GM12865 (cell line): ENCODE data around the gene SCN5A.

Experiments
- DNase-seq: peaks from one replicate; pipeline ENCODE4 v3.0.0; 2010; ENCODE audit warnings: low read depth
- H3K4me3 ChIP-seq: 2 replicates; pipeline ENCODE4 v1.5.1; 2011; ENCODE audit warnings: mild to moderate bottlenecking, low read depth, low read length, control low read depth
- TF ChIP-seq, protein P1 (sequence below): IDR thresholded peaks from 2 replicates; pipeline ENCODE4 v1.5.1; 2011; ENCODE audit warnings: low read length, control low read depth, low read depth, inconsistent platforms; ENCODE audit not compliant: insufficient read depth; ENCODE audit errors: missing control alignments

SCN5A gene

DNA sequence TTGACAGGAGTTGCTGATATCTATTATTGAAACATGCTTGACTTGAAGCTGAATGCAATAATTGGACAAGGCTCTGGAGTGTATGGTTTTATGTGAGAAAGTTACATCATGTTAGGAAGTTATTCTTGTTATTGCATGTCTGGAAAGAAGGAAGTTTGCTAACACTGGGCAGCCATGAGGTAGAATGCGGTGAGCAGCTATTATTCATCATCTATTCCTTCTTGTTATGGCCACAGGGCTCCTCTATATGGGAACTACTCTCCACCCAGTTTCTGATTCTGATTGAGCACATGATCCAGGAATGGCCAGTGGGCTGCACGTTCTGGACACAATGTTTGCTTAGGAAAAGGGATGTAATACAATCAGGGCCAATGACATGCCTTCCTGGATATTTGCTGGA lies 37.8 kb upstream of the SCN5A start:
- TF ChIP-seq, protein P1, sequence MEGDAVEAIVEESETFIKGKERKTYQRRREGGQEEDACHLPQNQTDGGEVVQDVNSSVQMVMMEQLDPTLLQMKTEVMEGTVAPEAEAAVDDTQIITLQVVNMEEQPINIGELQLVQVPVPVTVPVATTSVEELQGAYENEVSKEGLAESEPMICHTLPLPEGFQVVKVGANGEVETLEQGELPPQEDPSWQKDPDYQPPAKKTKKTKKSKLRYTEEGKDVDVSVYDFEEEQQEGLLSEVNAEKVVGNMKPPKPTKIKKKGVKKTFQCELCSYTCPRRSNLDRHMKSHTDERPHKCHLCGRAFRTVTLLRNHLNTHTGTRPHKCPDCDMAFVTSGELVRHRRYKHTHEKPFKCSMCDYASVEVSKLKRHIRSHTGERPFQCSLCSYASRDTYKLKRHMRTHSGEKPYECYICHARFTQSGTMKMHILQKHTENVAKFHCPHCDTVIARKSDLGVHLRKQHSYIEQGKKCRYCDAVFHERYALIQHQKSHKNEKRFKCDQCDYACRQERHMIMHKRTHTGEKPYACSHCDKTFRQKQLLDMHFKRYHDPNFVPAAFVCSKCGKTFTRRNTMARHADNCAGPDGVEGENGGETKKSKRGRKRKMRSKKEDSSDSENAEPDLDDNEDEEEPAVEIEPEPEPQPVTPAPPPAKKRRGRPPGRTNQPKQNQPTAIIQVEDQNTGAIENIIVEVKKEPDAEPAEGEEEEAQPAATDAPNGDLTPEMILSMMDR, result no peak
- DNase-seq, result no peak
- H3K4me3 ChIP-seq, result no peak overlapping the region

- no peak overlapping the region for H3K4me3 ChIP-seq
- no peak for DNase-seq
- TF ChIP-seq, protein P1, result no peak
Observed at GRCh38 chr3:38684546-38684945, 35.1 kb upstream of the SCN5A start.

GRCh38 chr3:38669668-38670067 lies 20.2 kb upstream of the SCN5A start:
- no peak for DNase-seq
- H3K4me3 ChIP-seq, result no peak overlapping the region
- TF ChIP-seq, protein P1, result no peak

GRCh38 chr3:38662544-38662943 lies 13.1 kb upstream of the SCN5A start:
- TF ChIP-seq, protein P1, result peak; percentile 18
- H3K4me3 ChIP-seq, result no peak overlapping the region
- peak; percentile 41 for DNase-seq

- TF ChIP-seq, protein P1, result no peak
Observed at GRCh38 chr3:38658841-38659240, 9.4 kb upstream of the SCN5A start.

GRCh38 chr3:38657369-38657768 lies 7.9 kb upstream of the SCN5A start:
- H3K4me3 ChIP-seq, result no peak overlapping the region
- no peak for DNase-seq
- TF ChIP-seq, protein P1, result no peak

More at GRCh38 chr3:38658841-38659240, 9.4 kb upstream of the SCN5A start:
- no peak for DNase-seq
- H3K4me3 ChIP-seq, result no peak overlapping the region

DNA sequence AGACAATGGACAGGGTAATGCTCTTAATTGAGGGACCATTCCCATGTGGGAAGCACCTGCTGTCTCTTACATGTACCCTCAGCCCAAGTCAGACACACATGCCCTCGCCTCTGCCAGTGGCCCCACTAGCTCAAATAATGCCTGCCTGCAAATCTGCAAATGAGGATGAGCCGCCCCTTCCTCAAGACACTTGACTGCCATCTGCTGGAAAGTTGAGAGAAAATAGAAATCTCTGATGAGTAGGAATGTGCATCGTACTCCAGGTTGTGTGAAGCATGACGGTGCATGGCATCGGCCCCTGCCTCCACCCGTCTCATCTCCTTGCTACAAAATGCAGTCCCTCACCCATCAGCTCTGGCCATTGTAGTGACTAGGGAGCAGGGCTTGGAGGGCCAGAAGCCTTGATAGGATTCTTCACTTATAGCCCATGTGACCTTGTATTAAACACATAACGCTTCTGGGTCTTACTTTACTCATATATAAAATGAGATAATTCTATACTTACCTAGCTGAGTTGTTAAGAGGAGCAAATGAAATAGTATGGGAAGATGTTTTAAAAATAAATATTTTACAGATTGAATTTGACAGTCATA lies 6.3 kb upstream of the SCN5A start:
- H3K4me3 ChIP-seq, result no peak overlapping the region
- DNase-seq, result peak; percentile 48
- TF ChIP-seq, protein P1, result peak; percentile 44
